ENCODE data around the gene VANGL1.

VANGL1 gene

GRCh38 chr1:115713906-115714305 lies 72.1 kb downstream of the VANGL1 start:
- H3K9me3 Mint-ChIP-seq = no peaks in the 10 kb centered on the region
- H3K27ac Mint-ChIP-seq = no peak overlapping the region
- ATAC-seq (ENCODE audit: low read depth) = no peak
- H3K4me3 Mint-ChIP-seq = no peak overlapping the region
- H3K4me1 Mint-ChIP-seq = no peaks in the 10 kb centered on the region
- H3K36me3 Mint-ChIP-seq = no peaks in the 10 kb centered on the region
- H3K27me3 Mint-ChIP-seq = peaks cover 11% of the 10 kb centered on the region
- DNase-seq (ENCODE audit: low spot score in 2 of 2) = no peak

- Mint-ChIP-seq H3K27me3 (peaks cover 11% of the 10 kb centered on the region), H3K4me1 (no peaks in the 10 kb centered on the region), H3K4me3 (no peak overlapping the region), H3K36me3 (no peaks in the 10 kb centered on the region), H3K9me3 (no peaks in the 10 kb centered on the region), H3K27ac (no peak overlapping the region)
- DNase-seq (ENCODE audit: low spot score in 2 of 2) = no peak
- no peak for ATAC-seq (ENCODE audit: low read depth)
These were observed 72.9 kb downstream of the VANGL1 start for GRCh38 chr1:115714572-115715141.

- DNase-seq (ENCODE audit: low spot score in 2 of 2) = no peak
These were observed 75.8 kb downstream of the VANGL1 start for GRCh38 chr1:115717541-115717940.

GRCh38 chr1:115718011-115718754 lies 76.4 kb downstream of the VANGL1 start:
- ATAC-seq (ENCODE audit: low read depth) (no peak), DNase-seq (ENCODE audit: low spot score in 2 of 2) (no peak)
- no peaks in the 10 kb centered on the region for H3K9me3 Mint-ChIP-seq
- no peak overlapping the region for H3K27ac Mint-ChIP-seq
- H3K4me1 Mint-ChIP-seq = no peaks in the 10 kb centered on the region
- H3K27me3 Mint-ChIP-seq = peaks cover 8% of the 10 kb centered on the region
- H3K36me3 Mint-ChIP-seq = no peaks in the 10 kb centered on the region
- H3K4me3 Mint-ChIP-seq = no peak overlapping the region

More at GRCh38 chr1:115717541-115717940, 75.8 kb downstream of the VANGL1 start:
- ATAC-seq (ENCODE audit: low read depth) = no peak
- no peak overlapping the region for H3K4me3 Mint-ChIP-seq
- H3K9me3 Mint-ChIP-seq = no peaks in the 10 kb centered on the region
- no peaks in the 10 kb centered on the region for H3K36me3 Mint-ChIP-seq
- H3K27ac Mint-ChIP-seq = no peak overlapping the region
- peaks cover 8% of the 10 kb centered on the region for H3K27me3 Mint-ChIP-seq
- no peaks in the 10 kb centered on the region for H3K4me1 Mint-ChIP-seq

GRCh38 chr1:115719285-115719684 lies 77.5 kb downstream of the VANGL1 start:
- DNase-seq (ENCODE audit: low spot score in 2 of 2) (no peak), ATAC-seq (ENCODE audit: low read depth) (no peak)
- H3K4me1 Mint-ChIP-seq = no peaks in the 10 kb centered on the region
- no peak overlapping the region for H3K27ac Mint-ChIP-seq
- H3K4me3 Mint-ChIP-seq = no peak overlapping the region
- H3K36me3 Mint-ChIP-seq = no peaks in the 10 kb centered on the region
- H3K27me3 Mint-ChIP-seq = peaks cover 8% of the 10 kb centered on the region
- H3K9me3 Mint-ChIP-seq = no peaks in the 10 kb centered on the region

GRCh38 chr1:115722221-115722620 lies 80.5 kb downstream of the VANGL1 start:
- Mint-ChIP-seq H3K27me3 (peaks cover 8% of the 10 kb centered on the region), H3K27ac (no peak overlapping the region), H3K4me3 (no peak overlapping the region), H3K9me3 (no peaks in the 10 kb centered on the region), H3K36me3 (no peaks in the 10 kb centered on the region), H3K4me1 (no peaks in the 10 kb centered on the region)
- DNase-seq (ENCODE audit: low spot score in 2 of 2) (no peak), ATAC-seq (ENCODE audit: low read depth) (no peak)

GRCh38 chr1:115723756-115724155 lies 82.0 kb downstream of the VANGL1 start:
- no peak for ATAC-seq (ENCODE audit: low read depth)
- H3K27ac Mint-ChIP-seq = no peak overlapping the region
- no peaks in the 10 kb centered on the region for H3K9me3 Mint-ChIP-seq
- H3K36me3 Mint-ChIP-seq = no peaks in the 10 kb centered on the region
- no peak overlapping the region for H3K4me3 Mint-ChIP-seq
- no peaks in the 10 kb centered on the region for H3K4me1 Mint-ChIP-seq
- no peak for DNase-seq (ENCODE audit: low spot score in 2 of 2)
- peaks cover 2% of the 10 kb centered on the region for H3K27me3 Mint-ChIP-seq

GRCh38 chr1:115725600-115725999 lies 83.8 kb downstream of the VANGL1 start:
- Mint-ChIP-seq H3K4me3 (no peak overlapping the region), H3K36me3 (no peaks in the 10 kb centered on the region), H3K27ac (no peak overlapping the region), H3K4me1 (no peaks in the 10 kb centered on the region), H3K9me3 (no peaks in the 10 kb centered on the region), H3K27me3 (peaks cover 2% of the 10 kb centered on the region)
- DNase-seq (ENCODE audit: low spot score in 2 of 2) (no peak), ATAC-seq (ENCODE audit: low read depth) (no peak)

GRCh38 chr1:115726161-115726560 lies 84.4 kb downstream of the VANGL1 start:
- Mint-ChIP-seq H3K27ac (no peak overlapping the region), H3K4me1 (no peaks in the 10 kb centered on the region), H3K36me3 (no peaks in the 10 kb centered on the region), H3K27me3 (peaks cover 2% of the 10 kb centered on the region), H3K4me3 (no peak overlapping the region), H3K9me3 (no peaks in the 10 kb centered on the region)
- DNase-seq (ENCODE audit: low spot score in 2 of 2) = no peak
- ATAC-seq (ENCODE audit: low read depth) = no peak

GRCh38 chr1:115726570-115726969 lies 84.8 kb downstream of the VANGL1 start:
- H3K36me3 Mint-ChIP-seq = no peaks in the 10 kb centered on the region
- peaks cover 2% of the 10 kb centered on the region for H3K27me3 Mint-ChIP-seq
- ATAC-seq (ENCODE audit: low read depth) = no peak
- H3K4me3 Mint-ChIP-seq = no peak overlapping the region
- no peaks in the 10 kb centered on the region for H3K4me1 Mint-ChIP-seq
- H3K9me3 Mint-ChIP-seq = no peaks in the 10 kb centered on the region
- no peak for DNase-seq (ENCODE audit: low spot score in 2 of 2)
- H3K27ac Mint-ChIP-seq = no peak overlapping the region

- DNase-seq (ENCODE audit: low spot score in 2 of 2) (no peak), ATAC-seq (ENCODE audit: low read depth) (no peak)
- H3K36me3 Mint-ChIP-seq = no peaks in the 10 kb centered on the region
- H3K9me3 Mint-ChIP-seq = no peaks in the 10 kb centered on the region
- no peak overlapping the region for H3K4me3 Mint-ChIP-seq
- H3K27ac Mint-ChIP-seq = no peak overlapping the region
- no peaks in the 10 kb centered on the region for H3K4me1 Mint-ChIP-seq
- H3K27me3 Mint-ChIP-seq = peaks cover 2% of the 10 kb centered on the region
These were observed 86.0 kb downstream of the VANGL1 start for GRCh38 chr1:115727706-115728249.

GRCh38 chr1:115728341-115728740 lies 86.6 kb downstream of the VANGL1 start:
- peaks cover 2% of the 10 kb centered on the region for H3K27me3 Mint-ChIP-seq
- H3K9me3 Mint-ChIP-seq = no peaks in the 10 kb centered on the region
- H3K27ac Mint-ChIP-seq = no peak overlapping the region

GRCh38 chr1:115729756-115730155 lies 88.0 kb downstream of the VANGL1 start:
- H3K4me3 Mint-ChIP-seq = no peak overlapping the region

More at GRCh38 chr1:115728341-115728740, 86.6 kb downstream of the VANGL1 start:
- DNase-seq (ENCODE audit: low spot score in 2 of 2) = no peak
- Mint-ChIP-seq H3K4me3 (no peak overlapping the region), H3K36me3 (no peaks in the 10 kb centered on the region), H3K4me1 (no peaks in the 10 kb centered on the region)
- no peak for ATAC-seq (ENCODE audit: low read depth)

GRCh38 chr1:115732316-115732715 lies 90.5 kb downstream of the VANGL1 start:
- H3K36me3 Mint-ChIP-seq = no peaks in the 10 kb centered on the region
- ATAC-seq (ENCODE audit: low read depth) (no peak), DNase-seq (ENCODE audit: low spot score in 2 of 2) (no peak)
- no peaks in the 10 kb centered on the region for H3K4me1 Mint-ChIP-seq
- peaks cover 6% of the 10 kb centered on the region for H3K27me3 Mint-ChIP-seq
- H3K9me3 Mint-ChIP-seq = no peaks in the 10 kb centered on the region
- H3K4me3 Mint-ChIP-seq = no peak overlapping the region
- no peak overlapping the region for H3K27ac Mint-ChIP-seq

More at GRCh38 chr1:115729756-115730155, 88.0 kb downstream of the VANGL1 start:
- H3K9me3 Mint-ChIP-seq = no peaks in the 10 kb centered on the region
- ATAC-seq (ENCODE audit: low read depth) (no peak), DNase-seq (ENCODE audit: low spot score in 2 of 2) (no peak)
- no peaks in the 10 kb centered on the region for H3K36me3 Mint-ChIP-seq
- H3K27me3 Mint-ChIP-seq = peaks cover 6% of the 10 kb centered on the region
- H3K27ac Mint-ChIP-seq = no peak overlapping the region
- no peaks in the 10 kb centered on the region for H3K4me1 Mint-ChIP-seq

Data from memory B cell (primary cell).